HG02571 (cell line): ENCODE data around the gene CLIP4.

Experiments used
- ATAC-seq: cut with Tn5 transposase; IDR thresholded peaks from one replicate; pipeline ENCODE4 v1.9.1; 2021; ENCODE audit warnings: mild to moderate bottlenecking, moderate library complexity; ENCODE audit not compliant: unreplicated experiment

CLIP4 gene

DNA sequence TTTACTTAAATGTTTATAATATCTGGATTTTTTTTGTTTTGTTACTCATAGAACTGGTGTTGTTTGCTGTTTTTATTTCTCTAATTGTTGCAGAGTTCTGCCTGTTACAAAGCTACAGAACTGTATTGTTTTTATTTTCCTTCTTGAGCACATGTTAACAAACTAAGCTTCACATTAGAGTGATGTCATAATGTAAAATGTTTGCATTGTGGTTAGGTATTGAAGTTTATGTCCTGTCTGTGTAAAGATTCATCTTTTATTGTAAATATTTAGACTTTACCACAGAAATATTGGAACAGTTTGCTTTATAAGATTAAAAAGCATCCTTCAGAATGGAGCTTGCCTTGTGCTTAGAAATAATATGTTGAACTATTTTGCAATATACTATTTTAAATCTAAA lies 67.7 kb downstream of the CLIP4 start:
- no peak for ATAC-seq

DNA sequence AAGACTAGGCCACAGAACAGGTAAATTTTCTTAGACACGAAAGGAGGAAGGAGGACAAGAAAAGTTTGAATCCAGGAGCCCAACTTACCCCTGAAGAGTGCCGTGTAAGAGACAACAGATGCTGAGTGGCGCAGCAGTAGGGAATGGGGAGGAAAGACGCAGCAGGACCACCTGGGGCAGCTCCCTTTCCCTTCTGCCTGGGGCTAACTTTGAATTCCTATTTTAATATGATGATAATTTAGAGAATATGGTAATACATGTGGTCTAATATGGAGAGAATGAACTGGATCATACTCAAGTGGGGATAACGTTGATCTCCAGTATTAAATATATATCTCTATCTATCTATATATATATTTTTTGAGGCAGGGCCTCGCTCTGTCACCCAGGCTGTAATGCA lies 69.3 kb downstream of the CLIP4 start:
- ATAC-seq: no peak

DNA sequence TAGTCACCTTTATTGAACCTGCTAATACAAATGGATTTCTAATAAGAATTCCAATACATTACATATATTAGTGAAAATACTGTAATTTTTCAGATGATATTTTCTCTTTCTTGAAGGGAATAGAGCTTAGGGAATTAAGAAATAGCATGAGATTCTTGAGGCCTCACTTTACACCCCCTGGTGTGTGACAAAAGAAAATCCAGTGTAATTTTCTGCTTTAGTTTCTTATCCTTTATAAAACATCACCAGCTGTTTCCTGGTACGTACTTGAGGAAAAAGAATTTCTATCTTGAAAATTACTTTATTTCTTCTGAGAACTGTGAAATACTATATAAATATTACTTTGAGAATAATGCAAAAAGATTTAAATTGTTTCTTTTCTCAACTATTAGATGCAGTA lies 71.6 kb downstream of the CLIP4 start:
- ATAC-seq: no peak

DNA sequence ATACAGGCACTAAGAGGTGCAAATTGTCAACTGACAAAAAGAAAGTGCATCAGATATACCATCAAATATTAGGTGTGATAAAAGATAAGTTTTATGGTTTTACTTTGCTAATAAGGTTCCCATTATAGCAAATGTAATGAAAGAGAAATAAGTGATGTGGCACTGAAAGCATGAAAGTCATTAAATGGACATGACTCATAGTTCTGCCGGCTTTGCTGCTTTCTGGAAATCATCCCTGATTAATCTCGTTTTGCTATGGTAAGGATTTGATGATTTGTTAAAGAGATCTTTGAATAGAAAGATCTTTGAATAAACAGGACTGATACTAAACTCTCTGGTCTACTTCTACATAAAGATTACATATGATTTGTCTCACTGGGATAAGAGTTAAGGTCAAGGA lies 72.7 kb downstream of the CLIP4 start:
- no peak for ATAC-seq

DNA sequence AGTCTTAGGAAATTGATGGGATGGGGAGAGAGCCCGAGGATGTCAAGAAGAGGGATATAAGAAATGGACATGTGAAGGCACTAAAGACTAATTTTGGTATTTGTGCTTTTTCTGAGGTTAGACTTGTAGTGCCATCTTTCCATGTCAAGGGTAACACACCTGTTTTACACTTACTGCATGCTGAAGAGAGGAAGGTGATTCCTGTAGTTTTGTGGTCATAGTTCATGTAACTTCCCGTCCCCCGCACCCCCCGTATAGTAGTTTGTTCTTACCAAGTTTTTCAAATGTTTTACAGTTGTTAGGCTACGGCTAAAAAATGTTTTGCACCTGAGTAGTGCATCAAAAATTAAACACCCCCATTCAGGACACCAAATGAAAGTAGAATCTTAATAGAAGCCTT lies 73.8 kb downstream of the CLIP4 start:
- ATAC-seq: no peak

DNA sequence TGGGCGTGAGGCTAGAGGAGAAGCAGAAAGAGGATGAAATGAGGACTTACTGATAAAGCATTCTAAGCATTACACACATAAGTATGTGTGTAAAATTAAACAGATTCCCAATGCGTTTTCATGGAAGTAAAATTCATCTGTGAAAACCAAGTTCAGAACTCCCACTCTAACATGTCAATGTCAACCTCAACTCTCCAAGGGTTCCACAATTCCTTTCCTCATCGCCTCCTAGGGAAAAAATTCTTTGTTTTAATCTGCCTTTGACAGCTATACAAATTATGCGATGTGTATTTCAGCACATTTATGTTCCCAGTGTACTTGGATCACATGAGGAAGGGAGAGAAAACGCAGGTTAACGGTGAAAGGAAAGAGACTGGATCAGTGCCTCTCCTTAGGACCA lies 76.6 kb downstream of the CLIP4 start:
- no peak for ATAC-seq

DNA sequence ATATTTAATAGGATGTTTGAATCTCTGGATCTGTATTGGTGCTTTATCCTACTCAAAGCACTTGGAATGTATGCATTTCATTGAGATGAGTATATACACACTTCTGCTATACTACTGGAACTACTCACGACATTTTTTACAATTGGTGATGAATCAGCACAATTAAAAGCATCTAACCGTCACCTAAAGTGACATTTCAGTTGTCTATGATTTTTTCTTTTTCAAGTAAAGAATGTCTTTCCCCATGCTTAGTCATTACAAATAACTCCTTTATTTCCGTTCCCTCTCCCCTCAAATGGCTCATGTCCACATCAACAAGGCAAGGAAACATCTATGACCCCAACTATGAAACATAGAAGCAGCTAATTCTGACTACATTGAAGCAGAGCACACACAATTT lies 77.3 kb downstream of the CLIP4 start:
- ATAC-seq: no peak

DNA sequence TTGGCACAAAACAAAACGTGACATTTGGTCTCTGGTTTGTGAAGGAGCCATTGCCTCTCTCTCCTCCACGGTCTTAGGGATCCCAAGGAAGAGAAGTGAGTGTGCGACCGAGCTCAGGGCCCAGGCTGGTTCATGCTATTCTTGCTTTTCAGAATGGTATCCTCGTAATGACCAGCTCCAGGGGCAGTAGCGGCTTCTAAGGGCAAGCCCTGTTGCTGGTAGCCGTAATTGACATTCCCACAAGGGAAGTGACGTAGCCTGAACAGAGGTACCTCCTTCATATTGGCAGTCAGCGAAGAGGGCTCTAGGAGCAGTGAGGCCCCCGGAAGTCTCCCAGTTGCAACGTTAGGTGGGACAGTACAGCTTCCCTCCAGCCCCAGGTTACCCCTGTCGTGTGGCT lies 77.9 kb downstream of the CLIP4 start:
- ATAC-seq: no peak

DNA sequence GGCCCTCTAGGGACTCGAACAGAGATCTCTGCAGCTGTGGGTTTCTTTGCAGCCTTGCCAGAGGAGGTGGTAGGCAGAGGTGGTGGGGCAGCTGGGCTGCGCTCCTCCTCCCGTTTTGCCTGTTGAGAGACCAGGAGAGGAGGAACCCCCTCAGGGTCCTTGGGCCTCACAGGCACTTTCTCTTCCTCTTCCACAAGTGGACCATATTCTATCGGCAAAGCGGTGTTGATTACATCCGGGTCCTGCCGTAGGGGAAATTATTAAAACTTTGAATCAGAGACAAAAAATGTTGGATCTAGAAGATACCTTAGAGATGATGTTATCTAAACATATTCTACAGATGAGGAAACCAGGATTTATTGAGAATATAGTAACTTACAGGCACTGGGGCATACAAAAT lies 78.5 kb downstream of the CLIP4 start:
- no peak for ATAC-seq

DNA sequence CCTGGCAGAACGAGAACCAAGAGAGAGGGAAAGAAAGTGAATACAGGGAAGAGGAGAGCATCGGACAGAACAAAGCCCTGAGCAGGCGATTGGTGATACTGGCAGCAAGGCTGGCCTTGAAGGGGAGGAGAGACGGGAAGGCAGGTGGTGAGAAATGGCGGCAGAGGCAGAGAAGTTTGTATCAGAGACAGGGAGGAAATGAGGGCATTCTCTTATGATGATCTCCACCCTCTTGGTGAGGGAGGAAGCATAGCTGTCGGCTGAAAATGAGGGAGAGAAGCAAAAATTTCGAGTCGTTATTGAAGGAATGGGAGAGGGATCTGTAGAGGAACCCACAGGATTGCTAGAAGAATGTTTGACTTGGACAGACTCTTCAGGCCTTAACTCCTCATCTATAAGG lies 80.6 kb downstream of the CLIP4 start:
- no peak for ATAC-seq

DNA sequence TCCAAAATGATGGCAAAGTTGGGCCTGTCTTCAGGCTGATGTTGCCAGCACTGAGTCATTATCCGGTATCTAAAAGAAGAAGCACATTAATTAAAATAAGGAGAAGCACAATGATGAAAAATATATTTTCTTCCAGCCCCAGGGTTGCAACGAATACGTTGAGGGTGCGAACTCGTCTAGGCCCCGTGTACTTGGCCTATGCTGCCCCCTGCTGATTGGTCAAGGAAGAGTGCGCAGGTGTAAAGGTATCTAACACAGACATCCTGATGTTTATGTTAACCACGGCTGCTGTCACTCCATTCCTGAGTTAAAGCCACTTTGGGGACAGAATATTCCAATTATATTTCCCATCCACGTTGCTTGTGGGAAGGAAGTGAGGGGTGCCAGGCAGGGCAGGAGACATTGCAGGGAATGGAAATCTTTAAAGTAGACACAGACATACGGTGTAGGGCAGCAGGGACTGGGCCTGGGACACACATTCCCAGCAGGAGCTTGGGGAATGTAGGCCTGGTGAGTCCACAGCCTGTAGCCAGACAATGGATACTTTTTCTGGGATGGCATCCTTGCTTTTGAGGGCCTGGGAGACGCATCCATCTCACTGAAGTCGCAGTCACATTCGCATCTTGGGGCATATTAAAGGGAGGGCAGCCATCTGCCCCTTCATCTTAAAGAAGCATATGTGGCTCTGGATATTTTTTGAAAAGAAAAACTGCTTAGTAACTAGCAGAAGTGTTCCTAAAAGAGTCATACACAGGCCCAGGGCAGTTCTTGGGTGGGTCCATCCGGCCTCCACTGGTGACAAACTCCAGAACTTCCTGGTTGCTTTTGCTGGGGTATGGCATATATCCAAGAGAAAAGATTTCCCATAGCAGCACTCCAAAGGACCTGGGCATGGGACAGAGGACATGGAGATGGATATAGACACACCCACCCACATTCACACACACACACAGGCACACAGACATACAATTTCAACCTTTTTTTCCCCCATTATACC lies 81.9 kb downstream of the CLIP4 start:
- no peak for ATAC-seq

DNA sequence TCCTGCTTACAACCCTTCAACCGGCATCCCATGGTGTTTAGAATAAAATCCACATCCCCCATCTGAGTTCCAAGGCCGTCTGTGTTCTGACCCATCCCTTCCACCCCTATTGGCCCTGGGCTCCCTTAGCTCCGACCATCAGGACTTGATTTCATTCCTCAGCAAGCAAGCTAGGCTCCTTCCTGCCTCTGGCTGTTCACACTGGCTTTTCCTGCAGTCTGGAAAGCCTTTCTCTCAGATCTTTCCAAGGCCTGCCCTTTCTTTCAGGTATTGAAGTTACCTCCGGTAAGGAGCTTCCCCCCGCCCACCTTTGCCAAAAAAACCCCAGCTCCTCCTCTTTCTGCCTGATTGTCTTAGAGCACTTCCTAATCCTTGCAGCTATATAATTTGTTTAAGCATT lies 86.8 kb downstream of the CLIP4 start:
- no peak for ATAC-seq

DNA sequence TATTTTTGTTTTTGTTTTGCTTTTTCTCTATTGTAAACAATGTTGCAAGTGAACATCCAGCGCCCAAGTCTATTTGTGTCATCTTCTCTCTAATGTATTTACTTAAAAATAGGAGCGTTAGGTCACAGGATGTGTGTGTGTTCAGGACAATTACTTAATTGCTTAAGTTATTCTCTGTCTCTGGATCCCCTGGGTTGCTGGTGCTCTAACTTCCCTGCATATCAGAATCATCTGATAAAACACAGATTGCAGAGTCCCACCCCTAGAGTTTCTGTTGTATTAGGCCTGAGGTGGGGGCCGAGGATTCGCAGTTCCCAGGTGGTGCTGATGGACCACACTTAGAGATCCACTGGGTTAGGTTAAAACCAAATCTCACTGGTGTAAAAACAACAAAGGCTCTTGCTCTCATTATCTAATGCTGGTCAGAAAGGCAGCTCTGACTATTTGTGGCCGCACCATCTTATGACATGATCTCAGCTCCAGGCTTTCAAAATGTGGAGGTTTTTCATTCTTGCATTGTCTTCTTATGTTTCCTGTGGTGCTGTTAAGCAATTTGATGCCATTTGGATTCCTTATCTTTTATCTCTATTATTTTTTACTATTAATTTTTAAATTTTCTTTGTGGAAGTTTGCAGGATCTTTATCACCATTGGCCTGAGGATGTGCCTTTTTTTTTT lies 87.7 kb downstream of the CLIP4 start:
- ATAC-seq: no peak

DNA sequence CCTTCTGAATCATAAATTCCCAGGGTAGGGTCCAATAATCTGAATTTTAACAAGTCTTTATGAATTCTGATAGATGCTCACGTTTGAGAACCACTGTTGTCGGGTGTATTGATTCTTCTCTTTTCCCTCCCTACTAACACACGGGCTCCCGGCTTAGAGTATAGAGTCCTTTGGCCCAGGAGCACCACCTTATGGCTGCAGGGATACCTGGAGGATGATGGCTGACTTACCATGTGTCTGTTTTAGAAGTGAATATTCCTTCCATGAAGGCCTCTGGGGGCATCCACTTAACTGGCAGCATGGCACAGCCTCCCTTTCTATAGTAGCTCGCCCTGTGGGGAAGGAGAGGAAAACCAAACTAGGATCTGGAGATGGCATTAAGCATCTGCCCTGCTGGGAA lies 91.7 kb downstream of the CLIP4 start:
- no peak for ATAC-seq

DNA sequence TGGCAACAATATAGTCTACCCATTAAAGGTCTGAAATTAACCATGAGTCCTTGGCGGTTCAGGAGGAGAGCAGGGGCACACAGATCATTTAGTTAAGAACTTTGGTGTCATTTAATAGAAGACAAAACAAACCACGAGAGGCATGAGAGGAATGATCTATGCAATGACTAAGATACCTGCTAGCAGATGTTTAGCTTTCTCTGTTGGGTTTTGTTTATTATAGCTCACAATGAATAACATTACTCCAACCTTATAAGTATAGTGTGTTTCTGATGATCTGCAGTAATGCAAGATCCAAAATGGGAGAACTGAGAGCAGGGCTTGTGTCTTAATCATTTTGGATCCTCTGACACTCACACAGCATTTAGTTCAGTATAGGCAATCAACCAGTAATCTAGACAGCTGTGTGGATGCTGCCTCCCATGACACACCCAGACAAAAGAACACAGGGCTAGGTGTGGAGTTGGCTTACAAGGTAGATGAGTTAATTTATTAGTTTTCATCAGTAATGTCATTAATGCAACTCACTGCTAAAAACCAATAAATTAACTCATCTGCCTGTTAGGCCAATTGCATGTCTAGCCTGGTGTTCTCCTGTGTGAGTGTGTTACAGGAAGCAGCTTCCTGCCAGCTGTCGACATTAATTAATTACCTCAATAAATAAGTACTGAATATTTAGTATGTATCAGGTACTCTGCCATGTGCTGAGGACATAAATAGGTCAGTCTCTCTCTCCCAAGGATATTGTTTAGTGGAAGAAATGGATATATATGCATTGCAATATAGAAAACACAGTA lies 92.3 kb downstream of the CLIP4 start:
- no peak for ATAC-seq

DNA sequence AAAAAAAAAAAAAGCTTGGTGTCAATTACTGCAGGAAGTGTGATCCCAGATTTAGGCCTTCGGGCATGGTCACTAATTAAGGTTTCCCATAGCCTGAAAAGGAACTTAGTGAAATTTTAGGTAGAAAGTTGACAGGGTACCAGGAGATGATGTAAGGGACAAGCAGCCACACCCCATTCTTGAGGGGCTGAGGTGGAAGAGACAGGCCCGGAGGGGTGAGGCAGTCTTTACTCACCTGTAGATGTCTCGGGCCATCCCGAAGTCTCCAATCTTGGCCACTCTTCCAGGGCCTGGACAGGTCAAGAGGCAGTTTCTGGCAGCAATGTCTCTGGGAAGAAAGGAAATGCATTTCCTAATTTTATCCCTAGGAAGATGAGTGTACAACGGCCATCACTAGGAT lies 94.3 kb downstream of the CLIP4 start:
- no peak for ATAC-seq

DNA sequence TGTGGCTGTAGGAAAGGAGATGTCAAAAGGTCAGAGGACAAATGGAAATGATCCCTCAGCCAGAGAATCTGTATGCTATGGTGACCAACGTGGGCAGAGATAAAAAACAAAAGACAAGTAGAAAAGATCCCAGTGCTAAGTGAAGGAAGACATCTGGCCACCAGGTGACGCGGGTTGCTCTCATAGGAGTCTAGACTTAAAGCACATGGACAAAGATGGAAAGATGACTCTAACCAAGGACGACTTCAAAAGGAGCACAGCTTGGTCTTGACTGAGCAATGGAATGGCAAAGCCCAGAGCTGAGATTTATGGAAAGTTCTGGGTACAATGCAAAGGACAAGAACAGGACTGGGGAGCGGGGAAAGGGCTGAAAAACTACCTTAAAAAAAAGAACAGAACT lies 96.8 kb downstream of the CLIP4 start:
- no peak for ATAC-seq

DNA sequence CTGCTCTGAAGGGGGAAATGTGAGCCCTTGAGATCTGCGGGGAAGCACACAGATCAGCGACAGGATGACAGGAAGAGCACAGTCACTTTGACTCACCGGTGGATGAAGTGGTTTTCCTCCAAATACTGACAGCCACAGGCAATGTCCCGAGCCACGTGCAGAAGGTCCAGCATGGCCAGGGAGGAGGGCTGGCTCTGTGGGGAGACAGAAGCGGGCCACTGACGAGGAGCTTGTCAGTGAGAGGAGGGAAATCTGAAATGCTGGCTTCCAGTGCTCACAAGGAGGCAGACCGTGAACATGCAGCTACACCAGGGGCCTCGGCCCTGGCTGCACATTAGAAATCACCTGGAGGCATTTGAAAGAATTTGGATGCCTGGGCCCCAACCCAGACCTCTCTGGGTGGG lies 98.7 kb downstream of the CLIP4 start:
- ATAC-seq: no peak

DNA sequence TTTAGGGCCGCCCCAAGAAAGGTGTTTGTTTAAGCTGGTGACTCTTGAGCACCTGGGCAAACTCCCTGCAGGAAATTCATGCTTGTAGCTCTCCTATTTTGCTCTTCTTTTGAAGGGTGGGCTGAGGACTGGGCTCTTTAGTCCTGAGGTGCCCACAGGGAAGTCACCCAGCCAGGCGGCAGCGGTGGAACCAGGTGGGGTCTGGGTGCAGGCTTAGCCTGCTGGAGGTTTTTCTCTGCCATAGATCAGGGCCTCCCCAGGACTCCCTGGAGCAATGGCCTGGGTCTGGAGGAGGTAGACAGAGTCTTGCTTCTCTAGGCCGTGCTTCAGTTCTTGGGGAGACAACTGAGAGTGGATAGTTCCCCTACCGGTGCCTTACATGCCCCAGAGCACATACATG lies 99.9 kb downstream of the CLIP4 start:
- no peak for ATAC-seq

DNA sequence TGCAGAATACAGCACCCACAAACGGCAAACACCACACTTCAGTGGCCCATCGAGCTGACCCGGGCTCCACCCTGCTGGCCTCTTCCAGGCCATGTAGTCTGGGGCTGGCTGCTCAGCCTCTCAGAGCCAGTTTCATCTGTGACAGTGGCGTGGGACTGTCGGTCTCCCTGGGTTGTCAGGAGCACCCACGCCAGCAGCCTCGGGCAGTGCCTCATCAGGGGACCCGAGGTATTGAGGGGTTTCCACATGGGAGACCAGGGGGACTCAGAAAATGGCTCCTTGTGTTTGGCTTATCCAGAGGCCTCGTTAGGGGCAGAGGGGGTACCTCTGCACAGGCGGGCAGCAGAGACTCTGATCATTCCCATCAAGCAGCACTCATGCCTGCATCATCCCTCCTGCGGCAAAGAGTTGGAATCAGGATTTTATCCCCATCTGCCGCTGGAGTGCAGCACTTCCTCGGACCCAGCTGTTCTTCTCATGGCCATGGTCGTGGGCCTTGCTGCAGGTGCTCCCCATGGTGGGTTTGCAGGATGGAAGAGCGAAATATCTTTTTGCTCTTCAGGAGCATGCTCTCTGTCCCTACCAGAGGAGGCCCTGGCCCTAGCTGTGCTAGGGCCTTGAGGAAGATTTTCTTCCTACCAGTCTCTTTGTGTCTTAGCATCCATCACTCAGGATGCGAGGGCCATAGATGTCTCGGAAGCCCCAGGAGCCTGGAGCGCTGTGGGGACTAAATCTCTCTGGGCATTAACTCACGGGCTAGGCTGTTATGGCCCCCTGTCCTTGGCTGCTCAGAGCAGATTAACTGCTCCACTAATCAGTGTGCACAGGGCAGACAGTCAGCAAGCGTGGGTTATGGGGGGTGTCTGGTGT lies 100.8 kb downstream of the CLIP4 start:
- ATAC-seq: no peak

DNA sequence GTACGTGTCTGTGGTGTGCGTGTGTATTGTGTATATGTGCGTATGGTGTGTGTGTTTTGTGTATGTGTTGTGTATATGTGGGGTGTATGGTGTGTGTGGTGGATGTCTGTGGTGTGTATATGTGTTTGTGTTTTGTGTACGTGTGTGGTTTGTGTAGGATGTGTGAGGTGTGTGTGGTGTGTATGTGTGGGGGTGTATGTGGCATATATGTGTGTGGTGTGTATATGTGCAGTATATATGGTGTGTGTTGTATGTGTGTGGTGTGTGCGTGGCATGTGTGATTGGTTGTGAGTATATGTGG lies 101.3 kb downstream of the CLIP4 start:
- ATAC-seq: no peak
